ENCODE measurements around the gene MTMR3. TPM values are rescaled to one million over a fixed set of nuclear protein-coding genes. Genes with fewer than 3 reads are reported as not detected.

MTMR3 gene
- polyA plus RNA-seq, 2 of the 4 experiments (the other 2 are of a cell fraction): 7.4 to 18.8 TPM

- CTCF ChIA-PET: interaction anchor here (0.5 to 2.2 kb wide), 4 partner anchors 12 to 65 kb away, joined by 3 to 7 read pairs (median 6); no protein-coding TSS in a partner anchor
- DNase-seq (ENCODE audit: low read depth in 1 of 2, low spot score in 1 of 2) (no peak), ATAC-seq (no peak), FAIRE-seq (no peak)
- Histone ChIP-seq H3K27ac (no peak overlapping the region), H3K9me3 (no peaks in the 10 kb centered on the region), H3K4me1 (no peaks in the 10 kb centered on the region), H3K4me2 (no peak overlapping the region), H3K4me3 (no peak overlapping the region)
- WGBS (ENCODE audit: missing lambda C conversion rate): 62% methylated on average over 4 of the region's 4 CpGs
- POLR2A ChIA-PET: no interaction called here
- no peak for TF ChIP-seq EHMT2 (IDR thresholded peaks at IDR 0.05; ENCODE audit: low read depth)
- no peak for TF ChIP-seq FOSB (CRISPR knock-in tag; IDR thresholded peaks at IDR 0.05)
- no peak for TF ChIP-seq EP300 (IDR thresholded peaks at IDR 0.05)
- no peak for TF ChIP-seq CTCF (IDR thresholded peaks at IDR 0.05)
- no peak for TF ChIP-seq JUN (IDR thresholded peaks at IDR 0.05)
- no peak for TF ChIP-seq JUNB (IDR thresholded peaks at IDR 0.05)
- no peak for TF ChIP-seq PHF8 (IDR thresholded peaks at IDR 0.05; ENCODE audit: borderline replicate concordance, low read depth)
- TF ChIP-seq NR3C1 (IDR thresholded peaks at IDR 0.05): no peak
- TF ChIP-seq MAX (IDR thresholded peaks at IDR 0.05): no peak
- TF ChIP-seq ATOH8 (CRISPR knock-in tag; IDR thresholded peaks at IDR 0.05; ENCODE audit: low read depth): no peak
- no peak for TF ChIP-seq EHF (CRISPR knock-in tag; IDR thresholded peaks at IDR 0.05)
- TF ChIP-seq POLR2AphosphoS2 (conservative IDR thresholded peaks at IDR 0.05; ENCODE audit: low read length): no peak
- TF ChIP-seq RCOR1 (IDR thresholded peaks at IDR 0.05; ENCODE audit: low read depth, low read length): no peak
- TF ChIP-seq RFX5 (IDR thresholded peaks at IDR 0.05): no peak
- TF ChIP-seq ESRRA (IDR thresholded peaks at IDR 0.05; ENCODE audit: borderline replicate concordance, low read length): no peak
- no peak for TF ChIP-seq E2F6 (IDR thresholded peaks at IDR 0.05; ENCODE audit: borderline replicate concordance, low read depth)
- no peak for TF ChIP-seq GATA3 (IDR thresholded peaks at IDR 0.05; ENCODE audit: borderline replicate concordance)
- TF ChIP-seq HOXB5 (CRISPR knock-in tag; IDR thresholded peaks at IDR 0.05): no peak
- TF ChIP-seq SREBF2 (IDR thresholded peaks at IDR 0.05): no peak
- TF ChIP-seq SMC3 (IDR thresholded peaks at IDR 0.05): no peak
Observed at GRCh38 chr22:30023099-30023660, 140.2 kb downstream of the MTMR3 start.

- Histone ChIP-seq H3K9me3 (no peaks in the 10 kb centered on the region), H3K27ac (no peak overlapping the region), H3K4me1 (no peaks in the 10 kb centered on the region), H3K4me2 (no peak overlapping the region), H3K4me3 (no peak overlapping the region)
- no peak for FAIRE-seq
- no peak for DNase-seq (ENCODE audit: low read depth in 1 of 2, low spot score in 1 of 2)
- 95% methylated on average over 5 of the region's 5 CpGs for WGBS (ENCODE audit: missing lambda C conversion rate)
- POLR2A ChIA-PET: no interaction called here
- TF ChIP-seq MAFK (IDR thresholded peaks at IDR 0.05; ENCODE audit: partially characterized antibody): peak; percentile 86
- TF ChIP-seq ESRRA (IDR thresholded peaks at IDR 0.05; ENCODE audit: borderline replicate concordance, low read length): no peak
- ATAC-seq: no peak
- CTCF ChIA-PET: interaction anchor here (1.0 to 2.2 kb wide), 3 partner anchors 19 to 64 kb away, joined by 3 to 7 read pairs (median 6); no protein-coding TSS in a partner anchor
Observed at GRCh38 chr22:30024231-30024630, 141.3 kb downstream of the MTMR3 start.

- Histone ChIP-seq H3K9me3 (no peaks in the 10 kb centered on the region), H3K4me3 (no peak overlapping the region), H3K4me1 (no peaks in the 10 kb centered on the region), H3K4me2 (no peak overlapping the region), H3K27ac (no peak overlapping the region)
- TF ChIP-seq MAFK (IDR thresholded peaks at IDR 0.05; ENCODE audit: partially characterized antibody) (no peak), RAD21 (conservative IDR thresholded peaks at IDR 0.05 in 1 of 2, IDR thresholded peaks at IDR 0.05 in 1 of 2) (no peak), RARB (CRISPR knock-in tag; IDR thresholded peaks at IDR 0.05) (no peak), ZNF302 (CRISPR knock-in tag; IDR thresholded peaks at IDR 0.05) (no peak), BCL3 (IDR thresholded peaks at IDR 0.05) (no peak), TP53 (CRISPR knock-in tag; IDR thresholded peaks at IDR 0.05) (no peak), ZSCAN20 (CRISPR knock-in tag; IDR thresholded peaks at IDR 0.05) (no peak), ZFP36 (IDR thresholded peaks at IDR 0.05; ENCODE audit: borderline replicate concordance, partially characterized antibody) (no peak), TFCP2L1 (CRISPR knock-in tag; IDR thresholded peaks at IDR 0.05) (no peak)
- CTCF ChIA-PET: interaction anchor here (0.7 to 1.5 kb wide), 4 partner anchors 20 to 63 kb away, joined by 3 to 4 read pairs (median 3); no protein-coding TSS in a partner anchor
- WGBS (ENCODE audit: missing lambda C conversion rate): 79% methylated on average over 3 of the region's 3 CpGs
- no peak for FAIRE-seq
- ATAC-seq: no peak
- POLR2A ChIA-PET: no interaction called here
- no peak for DNase-seq (ENCODE audit: low read depth in 1 of 2, low spot score in 1 of 2)
Observed at GRCh38 chr22:30025221-30025620, 142.2 kb downstream of the MTMR3 start.

All from A549 (cell line).